GM18858 (cell line): Measurements from ENCODE around the gene DOK5.

ENCODE experiments used
- ATAC-seq: cut with Tn5 transposase; IDR thresholded peaks from one replicate; pipeline ENCODE4 v1.9.1; 2021; ENCODE audit not compliant: unreplicated experiment

DOK5 gene

DNA sequence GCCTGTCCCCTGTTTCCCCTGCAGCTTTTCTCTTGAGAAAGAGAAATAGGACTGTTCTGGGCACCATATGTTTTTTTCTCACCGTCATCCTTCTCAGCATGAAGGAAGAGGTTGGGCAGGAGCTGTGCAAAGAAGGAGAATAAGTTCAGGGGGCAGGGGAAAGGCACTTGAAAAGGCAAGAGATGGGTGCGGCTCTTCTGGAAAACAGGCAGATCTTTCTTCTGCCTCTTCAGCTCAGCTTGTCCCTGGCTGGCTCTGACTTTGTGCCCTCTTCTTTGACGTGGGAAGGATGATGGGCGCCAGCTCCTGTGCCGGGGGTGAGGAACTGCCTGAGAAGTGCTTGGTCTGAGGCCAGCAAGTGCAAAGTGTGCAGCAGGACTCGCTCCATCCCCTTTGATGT, 206.5 kb downstream of the DOK5 start:
- ATAC-seq = no peak

DNA sequence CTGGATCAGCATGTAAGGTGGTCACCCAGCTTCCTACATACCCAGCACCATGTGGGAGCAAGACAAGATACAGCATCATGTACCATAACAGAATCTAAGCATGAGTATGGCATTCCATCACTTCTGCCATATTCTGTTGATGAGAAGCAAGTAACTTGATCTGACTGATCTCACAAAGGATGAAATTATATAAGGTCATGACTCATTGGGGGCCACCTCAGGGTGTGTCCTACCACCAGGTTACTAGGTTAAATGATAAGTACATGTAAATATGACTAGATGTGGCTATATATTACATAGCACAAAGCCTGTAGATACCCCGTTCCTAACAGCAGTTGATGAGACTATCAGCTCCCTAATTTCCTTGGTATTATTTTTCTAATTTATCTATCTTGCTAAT, 213.1 kb downstream of the DOK5 start:
- no peak for ATAC-seq

DNA sequence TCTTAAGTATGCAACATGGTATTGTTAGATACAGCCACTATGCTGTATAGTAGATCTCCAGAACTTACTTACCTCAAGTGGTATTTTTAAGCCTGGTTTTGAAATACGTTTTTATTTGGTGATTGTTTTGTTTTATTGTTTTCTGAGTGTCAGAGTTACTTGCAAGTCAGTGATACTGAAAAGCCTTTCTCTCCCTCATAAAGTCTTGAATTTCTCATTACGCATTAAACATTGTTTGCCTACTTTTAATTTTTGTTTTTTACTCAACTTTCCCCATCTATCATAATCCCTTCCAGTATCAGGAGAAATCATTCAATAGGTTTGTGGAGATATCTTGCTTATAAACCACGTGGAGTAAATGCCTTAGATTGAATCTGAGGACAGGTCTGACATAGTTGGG, 214.9 kb downstream of the DOK5 start:
- no peak for ATAC-seq

DNA sequence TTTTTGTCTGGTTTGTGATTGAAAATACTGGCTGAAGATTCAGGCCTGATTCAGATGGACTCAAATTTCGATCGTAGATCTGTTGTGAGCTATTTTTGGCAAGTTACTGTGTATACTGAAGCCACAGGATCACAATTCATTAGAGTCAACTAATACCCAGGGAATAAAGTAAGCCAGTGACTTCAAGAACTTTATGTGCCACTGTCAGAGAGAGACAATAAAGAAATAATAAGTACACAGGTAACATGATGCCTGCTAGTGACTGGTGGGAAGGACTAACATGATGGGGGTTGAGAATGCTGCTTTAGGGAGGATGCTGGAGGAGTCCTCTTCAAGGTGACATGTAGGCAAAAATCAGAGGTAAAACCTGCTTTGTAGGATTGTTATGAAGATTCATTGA, 215.9 kb downstream of the DOK5 start:
- no peak for ATAC-seq

DNA sequence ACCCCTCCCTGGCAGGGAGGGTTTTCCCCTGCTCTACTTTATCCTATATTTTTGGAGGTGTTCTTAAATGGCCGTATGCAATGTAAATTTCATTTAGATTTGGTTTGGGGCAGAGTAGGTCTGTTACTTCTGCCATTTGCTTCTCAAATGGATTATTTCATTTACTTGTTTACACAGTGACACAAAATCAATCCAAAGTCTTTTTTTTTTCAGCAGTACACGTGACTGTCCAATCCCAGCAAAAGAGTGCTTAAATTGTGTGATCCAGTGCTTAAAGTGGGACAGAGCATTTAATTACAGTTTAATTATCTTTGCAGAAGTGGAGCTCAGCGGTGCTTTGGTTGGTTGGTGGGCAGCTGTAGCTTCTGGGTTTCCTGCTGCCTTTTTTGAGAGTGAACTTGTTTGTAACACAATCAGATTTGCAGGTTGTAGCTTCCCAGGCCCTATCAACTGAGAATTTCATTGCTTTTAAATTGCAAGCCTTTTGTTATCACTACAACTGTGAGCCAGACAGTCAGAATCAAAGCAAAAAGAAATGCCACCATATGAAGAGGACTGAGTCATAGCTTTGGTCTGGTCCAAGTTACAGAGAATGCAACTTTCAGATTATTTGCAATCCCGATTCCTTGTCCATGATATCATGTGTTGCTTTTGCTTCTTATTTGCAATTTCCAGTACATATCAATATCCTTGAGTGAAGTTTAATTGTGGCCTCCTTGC, 216.9 kb downstream of the DOK5 start:
- no peak for ATAC-seq

DNA sequence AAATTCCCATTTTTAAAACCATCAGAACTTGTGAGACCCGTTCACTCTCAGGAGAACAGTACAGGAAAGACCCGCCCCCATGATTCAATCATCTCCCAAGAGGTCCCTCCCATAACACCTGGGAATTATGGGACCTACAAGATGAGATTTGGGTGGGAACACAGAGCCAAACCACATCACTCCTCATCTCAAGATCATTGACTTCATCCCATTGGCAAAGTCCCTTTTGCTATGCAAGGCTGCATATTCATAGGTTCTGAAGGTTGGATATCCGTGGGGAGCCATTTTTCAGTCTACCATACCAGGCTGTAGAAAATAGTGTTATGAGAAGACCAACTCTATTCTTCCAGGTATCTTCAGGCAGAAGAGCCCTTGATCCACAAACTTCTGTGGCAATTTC, 219.1 kb downstream of the DOK5 start:
- ATAC-seq = no peak

DNA sequence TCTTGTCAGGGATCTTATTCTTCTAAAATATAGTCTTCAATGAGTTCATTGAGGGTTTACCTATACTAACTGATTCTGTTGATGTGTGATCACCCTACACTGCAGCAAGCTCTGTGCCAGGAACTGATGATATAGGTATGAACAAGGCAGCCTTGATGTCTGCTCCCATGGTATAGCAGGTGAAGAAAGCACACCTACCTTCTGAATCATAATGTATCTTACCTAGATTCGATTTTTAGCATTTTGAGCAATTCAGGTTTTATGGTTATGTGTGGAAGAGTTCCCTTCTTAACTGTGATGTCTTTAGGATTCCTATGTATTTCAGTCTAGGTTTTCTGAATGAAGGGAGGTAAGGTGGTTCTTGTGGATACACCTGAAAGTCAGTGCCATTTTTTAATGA, 223.0 kb downstream of the DOK5 start:
- no peak for ATAC-seq
